Fibroblast of villous mesenchyme (primary cell): ENCODE measurements around the gene GGPS1. TPM values are rescaled to one million over a fixed set of nuclear protein-coding genes. Genes with fewer than 3 reads are reported as not detected.
A peak's percentile ranks its signal among the peaks of the same experiment; 100 is the strongest.

Experiments
- DNase-seq: peaks from one replicate; pipeline ENCODE4 v3.0.0-alpha.2; 2010; ENCODE audit warnings: low read depth
- H3K4me3 ChIP-seq: 2 replicates; pipeline ENCODE4 v1.5.1; 2011; ENCODE audit warnings: low read depth, mild to moderate bottlenecking, low read length
- total RNA-seq: library from RNA; depleted of rRNA; stranded (reverse); fragments of >200 nt; gene quantifications from 2 replicates; pipeline ENCODE4 v1.2.3, GENCODE V29; 2012
- TF ChIP-seq, protein P1 (sequence below): IDR thresholded peaks from 2 replicates; pipeline ENCODE4 v1.5.1; 2012; ENCODE audit warnings: low read depth, mild to moderate bottlenecking, low read length; ENCODE audit not compliant: insufficient read depth

The GGPS1 gene
- total RNA-seq, 1 donor, result 25.9 TPM

DNA sequence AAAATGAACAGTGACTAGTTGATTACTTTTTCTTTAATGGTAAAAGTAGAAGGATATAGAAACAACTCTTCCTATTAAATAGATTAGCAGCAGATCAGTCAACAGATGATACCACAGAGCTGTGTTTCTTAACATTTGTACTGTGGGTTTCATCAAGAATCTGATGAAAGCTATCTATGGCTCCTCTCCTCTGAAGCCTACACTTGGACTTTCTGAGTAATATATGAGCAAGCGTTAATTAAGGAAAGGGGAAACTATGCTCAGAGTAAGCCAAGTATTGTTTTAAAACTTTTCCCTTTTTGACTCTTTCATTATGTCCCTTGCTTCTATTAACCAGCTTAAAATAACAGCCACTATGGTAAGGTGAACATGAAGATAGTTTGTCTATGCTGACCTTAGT is 11.2 kb upstream of the GGPS1 start:
- TF ChIP-seq, protein P1, sequence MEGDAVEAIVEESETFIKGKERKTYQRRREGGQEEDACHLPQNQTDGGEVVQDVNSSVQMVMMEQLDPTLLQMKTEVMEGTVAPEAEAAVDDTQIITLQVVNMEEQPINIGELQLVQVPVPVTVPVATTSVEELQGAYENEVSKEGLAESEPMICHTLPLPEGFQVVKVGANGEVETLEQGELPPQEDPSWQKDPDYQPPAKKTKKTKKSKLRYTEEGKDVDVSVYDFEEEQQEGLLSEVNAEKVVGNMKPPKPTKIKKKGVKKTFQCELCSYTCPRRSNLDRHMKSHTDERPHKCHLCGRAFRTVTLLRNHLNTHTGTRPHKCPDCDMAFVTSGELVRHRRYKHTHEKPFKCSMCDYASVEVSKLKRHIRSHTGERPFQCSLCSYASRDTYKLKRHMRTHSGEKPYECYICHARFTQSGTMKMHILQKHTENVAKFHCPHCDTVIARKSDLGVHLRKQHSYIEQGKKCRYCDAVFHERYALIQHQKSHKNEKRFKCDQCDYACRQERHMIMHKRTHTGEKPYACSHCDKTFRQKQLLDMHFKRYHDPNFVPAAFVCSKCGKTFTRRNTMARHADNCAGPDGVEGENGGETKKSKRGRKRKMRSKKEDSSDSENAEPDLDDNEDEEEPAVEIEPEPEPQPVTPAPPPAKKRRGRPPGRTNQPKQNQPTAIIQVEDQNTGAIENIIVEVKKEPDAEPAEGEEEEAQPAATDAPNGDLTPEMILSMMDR, result no peak
- DNase-seq, result no peak
- no peak overlapping the region for H3K4me3 ChIP-seq

DNA sequence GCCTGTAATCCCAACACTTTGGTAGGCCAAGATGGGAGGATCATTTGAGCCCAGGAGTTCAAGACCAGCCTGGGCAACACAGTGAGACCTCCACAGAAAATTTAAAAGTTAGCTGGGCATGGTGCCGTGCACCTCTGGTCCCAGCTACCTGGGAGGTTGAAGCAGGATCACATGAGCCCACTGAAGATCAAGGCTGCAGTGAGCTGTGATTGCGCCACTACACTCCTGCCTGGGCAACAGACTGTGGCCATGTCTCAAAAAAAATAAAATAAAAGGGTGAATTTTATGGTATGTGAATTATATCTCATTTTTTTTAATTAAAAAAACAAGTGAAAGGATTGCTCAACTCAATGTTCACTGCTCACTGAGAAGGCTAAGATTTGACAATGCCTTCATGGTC is 9.1 kb upstream of the GGPS1 start:
- H3K4me3 ChIP-seq, result no peak overlapping the region
- no peak for DNase-seq
- TF ChIP-seq, protein P1, result no peak

DNA sequence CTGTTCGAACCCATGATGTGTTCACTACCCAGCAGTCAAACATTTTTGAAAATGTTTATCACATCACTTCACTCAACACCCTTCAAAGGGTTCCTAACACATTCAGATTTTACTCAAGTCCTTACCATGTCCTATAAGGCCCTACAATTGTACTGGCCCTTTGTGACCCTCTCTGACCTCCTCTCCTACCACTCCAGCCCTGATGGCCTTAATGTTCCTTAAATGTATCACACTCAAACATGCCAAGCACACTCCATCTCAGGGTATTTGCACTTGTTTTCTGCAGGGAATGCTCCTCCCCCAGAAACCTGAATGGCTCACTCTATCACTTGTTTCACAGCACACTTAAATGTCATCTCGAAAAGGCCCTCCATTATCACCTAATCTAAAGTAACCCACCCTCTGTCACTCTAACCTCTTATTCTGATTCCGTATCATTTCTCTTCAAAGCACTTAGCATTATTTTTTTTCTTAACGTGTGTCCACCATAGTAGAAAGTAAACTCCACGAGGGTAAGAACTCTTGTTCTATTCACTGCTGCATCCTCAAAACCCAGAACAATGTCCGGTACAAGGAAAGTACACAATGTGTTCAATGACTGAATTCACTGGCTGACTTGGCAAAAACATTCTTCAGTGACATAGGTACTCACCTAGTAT is 7.7 kb upstream of the GGPS1 start:
- no peak for DNase-seq
- H3K4me3 ChIP-seq, result no peak overlapping the region
- TF ChIP-seq, protein P1, result no peak

- DNase-seq, result no peak
- TF ChIP-seq, protein P1, result no peak
Observed at GRCh38 chr1:235324296-235324695, 4.1 kb upstream of the GGPS1 start.

GRCh38 chr1:235325139-235325538 is 3.2 kb upstream of the GGPS1 start:
- H3K4me3 ChIP-seq, result peak overlapping the region; percentile 98
- TF ChIP-seq, protein P1, result no peak
- no peak for DNase-seq

More at GRCh38 chr1:235324296-235324695, 4.1 kb upstream of the GGPS1 start:
- H3K4me3 ChIP-seq, result no peak overlapping the region

DNA sequence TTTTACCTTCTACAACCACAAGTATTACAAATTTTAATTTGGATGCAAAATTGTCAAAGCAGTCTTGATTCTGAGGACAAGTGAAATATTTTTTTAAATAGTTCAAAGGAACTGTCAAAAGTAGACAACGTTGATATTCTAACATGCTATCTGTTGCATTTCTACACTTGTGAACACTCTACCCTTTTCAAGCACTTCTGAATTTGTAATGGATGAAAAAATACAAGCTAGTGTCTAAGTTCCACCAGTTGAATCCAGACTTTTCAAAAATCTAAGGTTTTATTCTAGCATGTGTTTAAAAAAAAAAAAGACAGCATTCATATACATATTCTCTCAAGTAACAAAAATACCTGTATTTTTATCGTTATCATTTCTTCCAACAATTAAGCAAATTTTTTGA is 2.5 kb upstream of the GGPS1 start:
- TF ChIP-seq, protein P1, result no peak
- DNase-seq, result no peak
- H3K4me3 ChIP-seq, result peak overlapping the region; percentile 98
